Measurements from ENCODE around the gene RDH13.
A peak's percentile ranks its signal among the peaks of the same experiment; 100 is the strongest.
"Not testable (repeated sequence)": the region's sequence is repeated elsewhere in the genome, so short reads cannot be mapped to it uniquely, and the experiment has no call there.

RDH13 gene, protein sequence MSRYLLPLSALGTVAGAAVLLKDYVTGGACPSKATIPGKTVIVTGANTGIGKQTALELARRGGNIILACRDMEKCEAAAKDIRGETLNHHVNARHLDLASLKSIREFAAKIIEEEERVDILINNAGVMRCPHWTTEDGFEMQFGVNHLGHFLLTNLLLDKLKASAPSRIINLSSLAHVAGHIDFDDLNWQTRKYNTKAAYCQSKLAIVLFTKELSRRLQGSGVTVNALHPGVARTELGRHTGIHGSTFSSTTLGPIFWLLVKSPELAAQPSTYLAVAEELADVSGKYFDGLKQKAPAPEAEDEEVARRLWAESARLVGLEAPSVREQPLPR

DNA sequence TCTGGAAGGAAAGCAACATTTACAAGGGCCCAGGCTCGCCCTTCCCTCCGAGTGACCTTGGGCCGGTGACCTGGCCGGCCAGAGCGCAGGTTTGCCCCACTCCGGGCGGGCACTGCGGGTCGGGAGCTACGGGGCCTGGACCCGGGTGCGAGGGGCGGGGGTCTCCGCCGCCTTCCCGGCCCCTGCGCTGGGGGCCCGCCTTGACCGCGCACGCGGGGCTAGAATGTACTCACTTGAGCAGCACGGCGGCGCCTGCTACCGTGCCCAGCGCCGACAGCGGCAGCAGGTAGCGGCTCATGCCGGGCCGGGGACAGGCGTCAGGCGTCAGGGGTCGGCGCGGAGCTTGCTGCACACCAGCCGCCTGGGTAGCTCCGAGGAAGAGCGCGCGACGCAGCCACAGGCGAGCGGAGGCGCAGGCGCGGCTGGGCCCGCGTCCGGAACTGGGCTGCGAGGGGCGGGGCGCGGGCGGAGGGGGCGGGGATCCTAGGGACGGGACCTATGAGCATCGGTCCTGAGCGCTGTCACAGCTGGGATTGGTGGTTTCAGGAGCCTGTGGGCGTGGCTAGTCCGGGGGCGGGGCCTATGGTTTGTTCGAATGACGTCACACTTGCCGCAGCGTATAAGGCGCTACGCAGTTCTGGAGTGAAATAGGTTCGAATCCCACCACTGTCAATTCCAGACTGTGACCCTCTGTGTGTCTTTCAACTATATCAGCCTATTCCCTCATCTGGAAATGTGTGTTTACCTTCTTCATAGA, at the start of gene RDH13:
Gene RDH13, minus strand, starts transcription at position 414 of the 757 bp plus-strand sequence. Its CDS starts 116 bp downstream, at position 298.
- DNase-seq = peak; percentile 96

DNA sequence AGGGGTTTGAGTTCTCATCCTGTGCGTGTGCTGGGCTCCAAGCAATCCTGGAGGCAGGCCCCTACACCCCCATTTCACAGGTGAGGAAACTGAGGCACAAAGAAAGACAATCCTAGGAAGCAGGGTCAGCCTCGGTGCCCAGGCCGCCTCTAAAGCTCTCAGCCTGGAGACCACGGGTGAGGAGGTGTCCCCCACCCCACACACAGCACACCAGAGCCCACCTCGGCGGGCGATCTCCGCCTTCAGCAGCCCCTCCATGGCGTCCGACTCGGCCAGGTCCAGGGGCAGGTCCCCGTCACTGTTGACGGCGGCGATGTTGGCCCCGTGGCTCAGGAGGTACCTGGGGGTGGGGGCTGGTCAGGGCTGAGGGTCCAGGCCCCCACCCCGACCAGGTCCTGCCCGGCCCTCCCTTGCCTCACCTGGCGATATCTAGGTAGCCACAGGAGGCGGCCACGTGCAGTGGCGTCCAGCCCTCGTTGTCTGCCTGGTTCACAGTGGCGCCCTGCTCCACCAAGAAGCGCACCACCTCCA, 49.4 kb upstream of the RDH13 start:
- no peak for DNase-seq

DNA sequence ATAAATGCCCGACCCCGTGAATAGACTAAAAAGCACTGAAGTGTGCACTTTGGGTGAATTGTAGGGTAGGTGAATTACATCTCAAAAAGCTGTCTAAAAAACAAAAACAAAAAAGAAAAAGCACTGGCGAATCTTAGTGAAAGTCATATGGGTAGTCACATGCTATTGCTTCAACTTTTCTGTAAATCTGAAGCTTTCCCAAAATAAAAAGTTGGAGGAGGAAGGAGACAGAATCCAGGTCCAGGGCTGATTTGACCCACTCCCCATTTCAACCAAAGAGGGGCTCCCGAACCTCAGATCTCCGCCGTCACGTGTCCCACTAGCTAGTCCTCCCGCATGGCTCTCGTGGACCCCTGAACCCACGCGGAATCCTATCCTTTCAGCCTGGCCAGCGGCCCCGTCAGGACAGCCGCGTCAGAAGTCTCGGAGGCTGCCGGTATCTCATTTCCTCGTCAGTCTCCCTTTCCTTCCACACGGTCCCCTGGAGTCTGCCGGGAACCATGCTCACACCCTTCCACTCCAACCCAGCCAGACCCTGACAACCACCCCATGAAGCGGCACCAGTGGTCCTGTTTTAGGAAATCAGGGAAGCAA, 48.4 kb upstream of the RDH13 start:
- no peak for DNase-seq

DNA sequence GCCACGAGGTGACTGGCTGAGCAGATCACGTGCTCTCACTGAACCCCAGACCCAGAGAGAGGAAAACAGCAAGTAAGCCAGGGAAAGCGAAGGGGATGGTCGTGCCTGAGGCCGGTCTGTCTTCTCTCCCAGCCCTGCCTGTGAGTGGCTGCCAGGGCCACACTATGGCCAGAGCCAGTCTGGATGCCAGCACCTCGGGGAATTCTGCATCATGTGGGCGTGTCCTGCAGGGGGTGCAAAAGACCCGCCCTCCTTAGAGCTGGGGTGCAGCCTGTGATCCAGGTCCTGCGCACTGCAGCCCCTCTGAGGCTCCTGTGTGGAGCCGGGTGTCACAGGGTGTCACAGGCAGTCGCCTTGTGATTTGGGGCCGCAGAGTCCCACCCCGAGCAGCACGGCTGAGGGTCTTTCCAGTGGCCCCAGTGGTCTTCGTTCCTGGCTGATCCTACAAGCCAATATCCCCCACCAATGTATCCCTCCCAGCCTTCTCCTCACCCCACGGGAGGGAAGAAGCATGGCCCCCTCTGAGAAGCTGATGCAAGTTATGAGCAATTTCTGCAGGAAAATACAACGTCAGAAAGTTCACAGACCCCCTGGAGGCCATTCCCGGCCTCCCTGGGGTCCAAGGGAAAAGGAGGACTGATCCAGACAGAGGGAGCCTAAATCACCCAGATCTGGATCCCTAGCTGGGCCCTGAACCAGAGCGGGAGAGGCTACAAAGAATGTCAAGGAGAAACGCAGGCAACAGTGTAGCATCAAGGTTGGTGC, 46.8 kb upstream of the RDH13 start:
- DNase-seq = no peak

DNA sequence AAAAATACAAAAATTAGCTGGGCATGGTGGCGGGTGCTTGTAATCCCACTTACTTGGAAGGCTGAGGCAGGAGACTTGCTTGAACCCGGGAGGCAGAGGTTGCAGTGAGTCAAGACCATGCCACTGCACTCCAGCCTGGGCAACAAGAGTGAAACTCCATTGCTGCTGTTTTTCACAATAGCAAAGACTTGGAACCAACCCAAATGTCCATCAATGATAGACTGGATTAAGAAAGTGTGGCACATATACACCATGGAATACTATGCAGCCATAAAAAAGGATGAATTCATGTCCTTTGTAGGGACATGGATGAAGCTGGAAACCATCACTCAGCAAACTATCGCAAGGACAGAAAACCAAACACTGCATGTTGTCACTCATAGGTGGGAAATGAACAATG, 44.3 kb upstream of the RDH13 start:
- DNase-seq = not testable (repeated sequence)

DNA sequence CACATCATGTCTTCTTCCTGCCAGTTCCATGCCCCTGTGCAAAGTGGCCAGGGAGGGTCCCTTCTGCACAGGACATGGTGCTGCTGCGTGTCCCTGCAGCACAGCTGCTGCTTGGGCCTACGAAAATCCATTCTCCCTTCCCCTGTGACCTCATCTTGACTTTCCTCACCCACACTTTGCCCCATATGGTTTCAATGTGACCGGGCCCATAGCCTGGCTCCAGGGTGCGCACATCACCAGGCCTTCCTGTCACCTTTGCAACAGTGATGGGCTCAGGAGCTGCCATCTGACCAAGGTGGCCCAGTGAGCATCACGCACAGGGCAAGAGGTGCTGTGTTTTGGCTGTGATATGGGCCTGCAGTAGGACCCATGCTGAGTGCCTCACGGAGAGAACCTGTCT, 43.6 kb upstream of the RDH13 start:
- DNase-seq = no peak

DNA sequence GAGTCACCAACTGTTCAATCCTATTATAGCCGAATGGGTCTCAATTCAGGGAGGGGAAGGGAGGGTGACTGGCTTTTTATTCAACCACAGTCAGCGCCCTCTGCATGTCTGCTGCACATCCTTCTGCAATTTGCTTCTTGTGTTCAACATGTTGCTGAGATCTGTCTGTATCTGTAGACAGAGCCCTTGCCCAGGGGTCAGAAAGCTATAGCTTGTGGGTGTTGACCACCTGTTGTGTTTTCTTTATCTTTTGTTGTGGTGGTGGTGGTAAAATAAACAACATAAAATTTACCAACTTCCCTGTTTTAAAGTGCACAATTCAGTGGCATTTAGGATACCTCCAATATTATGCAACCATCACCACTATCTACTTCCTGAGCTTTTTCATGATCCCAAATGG, 42.3 kb upstream of the RDH13 start:
- DNase-seq = no peak

DNA sequence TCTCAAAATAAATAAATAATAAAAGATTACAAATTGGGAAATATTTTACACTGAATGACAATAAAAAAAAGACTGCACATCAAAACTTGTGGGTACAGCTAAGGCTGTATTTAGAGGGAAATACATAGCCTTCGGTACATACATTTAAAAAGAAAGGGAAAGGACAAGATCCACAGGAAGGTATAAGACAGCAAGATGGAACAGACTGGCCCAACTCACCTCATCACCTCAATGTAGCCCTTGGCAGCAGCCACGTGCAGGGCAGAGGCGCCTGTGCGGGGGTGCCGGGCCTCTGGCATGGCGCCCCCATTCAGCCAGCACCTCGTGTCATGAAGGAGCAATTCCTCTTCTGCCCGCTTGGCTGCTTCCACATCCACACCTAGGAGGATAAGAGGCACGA, 40.2 kb upstream of the RDH13 start:
- DNase-seq = no peak

DNA sequence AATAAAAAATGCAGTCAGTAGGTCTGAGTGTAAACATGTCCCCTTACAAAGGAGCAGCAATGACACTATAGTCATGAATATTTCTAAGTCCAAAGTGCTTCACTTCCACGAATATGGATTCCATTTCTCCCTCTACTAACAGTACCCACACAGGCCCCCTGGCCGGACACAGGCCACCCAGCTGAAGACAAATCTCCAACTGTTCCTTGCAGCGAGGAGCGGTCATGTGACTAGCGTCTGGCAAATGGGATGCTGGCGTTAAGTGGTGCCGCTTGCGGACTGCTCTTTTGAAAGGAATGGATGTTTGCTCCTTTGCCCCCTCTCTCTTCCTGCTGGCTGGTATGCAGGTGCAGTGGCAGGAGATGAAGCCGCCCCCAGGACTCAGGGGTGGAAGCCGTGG, 38.3 kb upstream of the RDH13 start:
- DNase-seq = no peak

DNA sequence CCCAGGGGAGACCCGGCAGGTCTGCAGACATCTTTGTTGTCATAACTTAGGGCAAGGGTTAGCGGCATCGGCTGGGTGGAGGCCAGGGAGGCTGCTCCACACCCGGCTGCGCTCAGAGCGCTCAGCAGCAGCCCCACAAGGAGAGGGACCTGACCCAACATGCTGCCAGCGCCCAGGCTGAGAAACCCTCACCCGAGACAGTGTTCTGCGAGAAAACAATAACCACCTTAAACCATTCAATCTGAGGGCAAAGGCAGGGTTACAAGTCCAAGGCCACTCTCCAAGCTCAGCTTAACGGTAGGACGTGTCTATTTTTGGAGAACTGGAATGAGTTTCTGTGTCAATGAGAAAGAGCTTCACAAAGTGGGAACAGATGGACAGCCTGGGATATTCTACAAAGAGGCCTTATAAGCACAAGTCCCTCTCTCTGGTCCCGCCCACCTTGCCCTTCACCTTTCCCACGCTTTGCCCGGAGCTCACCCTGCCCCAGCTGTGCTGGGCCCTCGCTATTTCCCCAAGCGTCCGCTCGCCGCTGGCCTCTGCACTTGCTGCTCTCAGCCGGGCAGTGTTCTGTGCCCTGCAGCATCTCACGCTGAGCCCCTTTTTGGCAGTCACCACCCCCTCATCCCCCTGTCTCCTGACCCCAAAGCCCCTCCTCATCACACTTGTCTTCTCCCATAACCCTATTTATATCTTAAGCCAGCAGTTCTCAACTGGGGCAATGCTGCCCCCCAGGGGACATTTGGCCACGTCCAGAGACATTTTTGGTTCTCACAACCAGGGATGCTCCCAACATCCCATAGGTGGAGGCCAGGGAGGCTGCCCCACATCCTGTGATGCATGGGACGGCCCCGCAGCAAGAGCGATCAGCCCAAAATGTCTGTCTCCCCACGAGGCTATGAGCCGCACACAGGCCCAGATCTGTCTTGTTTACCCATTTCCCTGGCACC, 36.9 kb upstream of the RDH13 start:
- no peak for DNase-seq

DNA sequence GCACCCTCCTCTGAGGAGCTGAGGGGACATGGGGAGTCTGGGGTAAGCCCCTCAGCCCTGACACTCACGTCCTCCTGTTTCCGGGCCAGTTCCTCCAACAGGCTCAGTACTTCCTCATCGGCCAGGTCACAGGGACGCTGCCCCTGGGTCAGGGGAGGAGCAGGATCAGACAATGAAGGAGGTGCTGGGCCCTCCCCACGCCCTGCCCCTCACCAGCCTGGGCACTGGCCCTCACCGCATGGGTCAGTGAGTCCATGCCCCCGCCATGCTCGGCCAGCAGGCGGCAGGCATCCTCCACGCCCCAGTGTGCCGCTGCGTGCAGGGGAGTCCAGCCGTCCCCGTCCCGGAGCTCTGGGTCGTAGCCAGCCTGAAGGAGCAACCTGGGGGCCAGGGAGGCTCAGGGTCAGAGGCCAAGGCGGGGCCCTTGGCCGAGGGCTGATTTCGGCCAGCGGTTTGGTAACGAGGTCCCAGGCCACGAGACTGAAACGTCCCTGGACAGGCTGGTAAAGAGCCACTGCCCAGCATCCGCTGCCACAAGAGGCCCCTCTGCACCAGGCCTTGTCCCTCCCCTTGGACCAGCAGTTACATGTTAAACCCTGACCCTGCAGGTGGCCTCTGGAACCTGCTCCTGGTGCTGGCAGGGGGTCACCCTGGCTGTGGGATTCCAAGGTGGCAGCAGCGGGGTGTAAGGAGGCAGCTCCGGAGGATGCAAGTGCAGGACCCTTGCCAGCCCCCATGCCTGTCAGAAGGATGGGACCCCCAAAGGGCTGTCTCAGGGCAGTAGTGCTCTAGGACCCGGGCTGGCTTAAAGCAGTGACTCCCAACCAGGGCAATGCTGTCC, 36.0 kb upstream of the RDH13 start:
- no peak for DNase-seq

DNA sequence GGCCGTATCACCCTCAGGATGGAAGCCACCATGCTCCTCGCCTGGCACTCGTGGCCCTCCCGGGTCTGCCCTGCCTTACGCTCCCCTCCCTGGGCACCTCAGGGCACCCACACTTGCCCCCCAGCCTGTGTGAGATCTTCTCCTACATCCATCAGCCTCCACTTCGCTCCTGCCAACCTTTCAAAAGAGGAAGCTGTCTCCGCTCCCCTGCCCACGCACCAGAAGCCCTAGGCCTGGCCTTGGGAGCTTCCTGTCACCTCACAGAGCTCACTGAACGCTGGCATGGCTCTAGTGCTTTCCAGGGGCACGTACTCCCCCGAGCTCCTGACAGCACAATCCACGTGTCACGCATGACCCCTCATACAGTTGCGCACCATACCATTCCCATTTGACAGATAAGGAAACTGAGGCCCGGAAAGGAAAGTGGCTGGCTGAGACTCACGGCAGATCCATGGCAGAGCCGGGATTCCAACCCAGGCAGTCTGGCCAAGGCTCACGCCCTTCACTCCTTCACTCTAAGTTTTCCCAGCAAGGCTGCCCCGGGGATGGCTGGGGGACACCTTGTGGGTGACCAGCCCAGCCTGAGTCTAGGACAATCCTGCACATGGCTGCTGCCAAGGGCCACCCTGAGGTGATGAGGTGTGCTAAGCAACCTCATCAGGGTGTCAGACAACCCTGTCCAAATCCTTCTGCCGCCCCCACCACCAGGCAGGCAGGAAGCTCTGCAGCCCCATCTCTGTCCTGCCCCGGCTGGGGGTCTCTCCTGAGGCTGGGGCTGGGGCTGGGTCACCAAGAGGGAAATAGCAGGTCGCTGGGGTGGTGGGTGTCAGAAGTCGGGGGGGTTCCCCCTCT, 35.1 kb upstream of the RDH13 start:
- no peak for DNase-seq

DNA sequence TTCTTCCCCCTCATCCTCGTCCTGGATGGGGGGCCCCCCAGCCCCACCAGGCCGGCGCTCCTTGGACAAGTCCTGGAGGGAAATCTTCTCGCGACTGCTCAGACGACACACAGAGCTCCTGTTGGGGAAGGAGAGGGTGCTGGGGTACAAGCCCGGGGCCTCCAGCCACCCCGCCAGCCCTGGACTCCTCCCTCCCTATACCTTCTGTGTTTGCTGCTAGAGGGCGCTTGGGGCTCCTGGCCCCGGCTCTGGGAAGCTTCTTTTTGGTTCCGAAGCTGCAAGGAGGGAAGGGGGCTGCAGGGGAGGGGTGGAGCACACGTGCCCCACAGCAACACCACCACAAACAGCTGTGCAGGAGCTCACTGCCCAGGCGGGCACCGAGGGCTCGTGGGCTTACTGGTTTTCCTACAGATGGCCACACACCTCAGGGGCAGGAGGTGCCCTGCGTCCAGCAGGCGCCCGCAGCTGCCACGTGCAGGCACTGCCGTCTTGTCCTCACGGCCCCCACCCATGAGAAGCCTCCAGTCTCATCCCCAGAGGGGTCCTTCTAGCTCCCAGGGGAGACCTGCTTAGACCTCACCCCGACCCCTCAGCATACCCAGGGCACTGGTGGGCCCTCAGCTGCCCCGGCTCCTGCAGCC, 33.2 kb upstream of the RDH13 start:
- no peak for DNase-seq

DNA sequence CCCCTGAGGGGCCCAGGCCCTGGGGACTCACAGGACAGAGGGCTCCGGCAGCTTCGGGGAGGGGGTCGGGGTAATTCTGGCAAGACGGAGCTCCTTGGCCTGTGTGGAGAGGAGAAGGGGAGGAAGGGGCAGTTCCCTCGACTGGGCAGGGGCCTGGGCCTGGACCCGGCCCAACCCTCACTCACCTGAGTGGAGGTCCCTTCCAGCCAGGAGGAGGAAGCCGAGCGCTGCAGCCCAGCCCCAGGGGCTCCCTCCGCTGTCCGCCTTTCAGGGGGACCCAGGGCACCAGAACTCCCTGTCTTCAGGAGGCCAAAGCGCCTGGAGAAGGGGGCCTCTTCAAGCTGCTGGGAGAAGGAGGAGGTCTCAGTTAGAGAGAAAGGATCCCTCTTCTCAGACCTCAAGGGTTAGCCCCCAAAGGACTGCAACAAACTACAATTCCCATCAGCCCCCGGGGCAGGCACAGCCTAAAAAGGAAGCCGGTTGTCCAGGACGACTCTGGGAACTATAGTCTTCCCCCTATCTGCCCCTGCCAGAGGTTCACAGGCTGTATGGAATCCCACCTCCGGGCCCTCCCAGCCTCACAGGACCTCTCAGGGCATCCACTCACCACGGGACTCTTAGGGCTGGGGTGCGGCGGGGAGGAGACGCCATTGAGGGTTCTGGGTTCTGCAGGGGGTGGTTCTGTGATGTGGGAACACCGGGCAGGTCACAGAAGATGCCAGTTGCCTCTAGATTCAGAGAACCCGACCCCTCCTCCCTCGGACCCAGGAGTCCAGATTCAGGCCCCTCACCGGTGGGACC, 32.5 kb upstream of the RDH13 start:
- no peak for DNase-seq

DNA sequence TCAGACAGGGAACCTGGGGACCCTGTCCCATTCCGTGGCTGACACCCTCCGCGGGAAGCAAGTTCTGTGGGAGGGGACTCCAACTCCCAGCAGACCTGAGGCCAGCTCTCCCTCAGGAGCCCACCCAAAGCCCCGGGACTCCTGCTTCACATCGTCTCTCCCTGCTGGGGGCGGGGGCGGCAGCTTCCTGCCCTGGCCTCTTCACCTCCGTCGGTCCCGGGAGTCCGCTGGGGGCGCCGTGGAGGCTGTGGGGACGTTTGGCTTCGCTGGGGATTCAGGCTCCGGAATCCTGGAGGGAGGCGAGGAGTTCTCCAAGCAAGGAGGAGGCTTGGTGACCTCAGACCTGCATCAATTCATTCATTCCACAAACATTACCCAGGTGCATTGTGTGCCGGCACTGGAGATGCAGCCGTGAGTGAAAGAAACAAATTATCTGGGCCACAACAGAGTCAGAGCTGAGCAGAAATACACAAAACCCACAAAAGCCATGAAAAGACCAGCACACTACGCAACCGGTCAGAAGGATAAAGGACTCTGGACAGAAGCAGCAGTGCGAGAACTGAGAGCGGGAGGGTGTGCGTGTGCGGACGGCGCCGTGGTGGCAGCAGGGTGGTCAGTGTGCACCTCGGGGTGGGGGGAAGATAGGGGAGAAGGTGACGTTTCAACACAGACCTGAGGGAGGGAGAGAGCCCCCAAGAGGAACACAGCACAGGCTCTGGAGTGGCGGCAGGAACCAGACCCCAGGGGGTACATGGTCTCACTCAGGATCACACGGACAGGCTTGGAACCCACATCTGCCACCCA, 31.7 kb upstream of the RDH13 start:
- DNase-seq = no peak

DNA sequence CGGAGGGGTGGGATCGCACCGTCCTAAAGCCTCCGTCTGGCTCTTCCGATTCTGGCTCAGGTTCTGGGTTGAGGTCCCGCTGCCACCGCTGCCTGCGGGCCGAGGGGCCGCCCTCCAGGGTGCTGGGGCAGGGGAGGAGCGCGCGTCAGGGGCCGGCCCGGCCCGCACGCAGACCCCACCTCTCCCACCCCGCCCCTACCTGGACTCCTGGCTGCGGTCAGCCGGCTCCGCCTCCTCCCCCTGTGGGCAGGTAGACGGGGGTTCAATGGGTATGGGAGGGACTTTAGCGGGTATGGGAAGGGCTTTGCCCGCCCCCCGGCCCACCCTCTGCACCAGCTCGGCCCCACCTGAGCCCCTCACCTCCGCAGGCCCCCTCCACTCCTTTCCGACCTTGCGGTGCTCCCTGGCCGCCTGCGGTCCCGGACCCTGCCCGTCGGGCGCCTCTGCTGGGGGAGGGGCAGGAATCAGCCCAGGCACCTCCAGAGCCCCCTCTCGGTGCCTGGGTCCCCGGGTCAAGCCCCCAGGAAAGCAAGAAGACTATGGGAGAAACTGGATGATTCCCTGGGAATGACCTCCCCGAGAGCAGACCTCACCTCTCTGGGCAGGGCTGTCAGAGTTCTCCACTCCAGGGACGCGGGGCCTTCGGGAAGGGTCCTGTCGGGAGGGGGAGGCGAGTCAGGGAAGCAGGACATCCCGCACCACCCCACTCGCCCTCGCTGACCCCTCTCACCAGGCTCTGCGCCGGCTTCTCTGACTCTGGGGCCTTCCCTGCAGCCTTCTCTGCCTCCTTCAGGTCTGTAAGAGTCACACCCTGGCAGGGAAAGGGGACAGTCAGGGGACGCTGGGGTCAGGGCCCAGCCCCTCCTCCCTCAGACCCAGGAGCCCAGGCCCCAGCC, 29.7 kb upstream of the RDH13 start:
- DNase-seq = no peak

DNA sequence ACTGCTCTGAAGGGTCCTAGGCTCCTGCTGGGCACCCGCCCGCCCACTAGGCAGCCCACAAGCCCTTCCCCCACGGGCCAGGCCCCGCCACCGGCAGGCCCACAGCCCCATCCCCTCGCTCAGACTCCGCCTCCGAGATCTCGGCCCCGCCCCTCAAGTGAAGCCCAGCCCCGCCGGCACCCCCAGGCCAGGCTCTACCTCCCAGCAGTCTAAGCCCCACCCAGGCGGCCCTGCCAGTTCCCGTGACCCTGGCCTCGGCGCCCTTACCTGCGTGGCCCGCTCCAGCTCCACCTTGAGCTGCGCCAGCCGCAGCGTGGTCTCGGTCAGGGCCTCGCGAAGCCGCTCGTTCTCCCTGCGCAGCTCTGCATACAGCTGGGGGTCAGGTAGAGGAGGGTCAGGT, 29.0 kb upstream of the RDH13 start:
- no peak for DNase-seq
